K562 treated with DMSO at 1 percent for 12 hours (cell line): ENCODE measurements around the gene SLC6A4. TPM values are rescaled to one million over a fixed set of nuclear protein-coding genes. Genes with fewer than 3 reads are reported as not detected.

Experiments used
- total RNA-seq: library from RNA; unstranded; fragments of 300-600 nt; gene quantifications from 2 replicates; pipeline ENCODE4 v1.2.3, GENCODE V29; 2022; ENCODE audit not compliant: insufficient read depth

Gene SLC6A4
- total RNA-seq = 0.77 TPM in 1 of 2 replicates, not detected in the other

GRCh38 chr17:30235386-30236296, at the start of gene SLC6A4:
Gene SLC6A4, minus strand, starts transcription at chr17:30235697. Its CDS starts 13,739 bp downstream, at chr17:30221958.

Other genes with a start within 250 kb of the SLC6A4 start
- gene NSRP1, start 118.9 kb downstream of the SLC6A4 start, total RNA-seq = 18.2 and 22.9 TPM in 2 replicates
- 40.9 and 68.1 TPM in 2 replicates for gene BLMH, start 56.2 kb upstream of the SLC6A4 start, total RNA-seq
- not detected in 2 replicates for gene TMIGD1, start 98.4 kb upstream of the SLC6A4 start, total RNA-seq
- gene CPD, start 143.2 kb upstream of the SLC6A4 start, total RNA-seq = 6.2 and 35.6 TPM in 2 replicates
- gene GOSR1, start 241.7 kb upstream of the SLC6A4 start, total RNA-seq = 5.4 and 23.5 TPM in 2 replicates